SU-DHL-6 (cell line): ENCODE data around the gene BCDIN3D.

Source experiments
- H2AFZ ChIP-seq: fragments of 200-600 bp; sonication (generic); 2 replicates; pipeline ENCODE4 v1.6.1; 2014; ENCODE audit warnings: low read depth, mild to moderate bottlenecking, moderate library complexity, mixed read lengths, antibody characterized with exemption, low read length; ENCODE audit not compliant: severe bottlenecking
- H3F3A ChIP-seq: fragments of 200-600 bp; shearing (Covaris generic); 2 replicates; pipeline ENCODE4 v1.6.0; 2016; ENCODE audit warnings: antibody characterized with exemption, mild to moderate bottlenecking; ENCODE audit not compliant: insufficient read depth
- H3K27ac ChIP-seq: fragments of 200-600 bp; sonication (generic); 2 replicates; pipeline ENCODE4 v1.5.1; 2016; ENCODE audit warnings: low read depth, mild to moderate bottlenecking, low read length, moderate library complexity, mixed read lengths
- H3K27me3 ChIP-seq: fragments of 200-600 bp; sonication (generic), shearing (Covaris generic); 2 replicates; pipeline ENCODE4 v1.6.0; 2014; ENCODE audit warnings: mild to moderate bottlenecking, low read length
- H3K36me3 ChIP-seq: fragments of 200-600 bp; sonication (generic); 2 replicates; pipeline ENCODE4 v1.6.1; 2014; ENCODE audit warnings: mild to moderate bottlenecking, low read length, mixed read lengths
- H3K4me2 ChIP-seq: fragments of 300-600, 200-600 bp; shearing (Covaris generic), sonication (generic); 2 replicates; pipeline ENCODE4 v1.6.0; 2014; ENCODE audit warnings: low read length, low read depth, mild to moderate bottlenecking; ENCODE audit not compliant: poor library complexity, severe bottlenecking
- H3K4me3 ChIP-seq: fragments of 200-600 bp; sonication (generic); 2 replicates; pipeline ENCODE4 v1.5.1; 2014; ENCODE audit warnings: antibody characterized with exemption, low read length, mild to moderate bottlenecking, mixed read lengths; ENCODE audit not compliant: insufficient read depth, poor library complexity, severe bottlenecking
- H3K79me2 ChIP-seq: fragments of 200-600 bp; sonication (generic); 2 replicates; pipeline ENCODE4 v1.6.1; 2014; ENCODE audit warnings: mild to moderate bottlenecking, low read length, moderate library complexity; ENCODE audit not compliant: insufficient read depth
- H3K9ac ChIP-seq: fragments of 200-600 bp; sonication (generic); 2 replicates; pipeline ENCODE4 v1.7.0; 2014; ENCODE audit warnings: mild to moderate bottlenecking, low read length
- H3K9me2 ChIP-seq: fragments of 200-600 bp; sonication (generic); replicated peaks from 2 replicates; pipeline ENCODE4 v1.6.1; 2014; ENCODE audit warnings: low read length; ENCODE audit not compliant: insufficient read depth
- H3K9me3 ChIP-seq: fragments of 200-600 bp; sonication (generic); 2 replicates; pipeline ENCODE4 v1.6.1; 2014; ENCODE audit warnings: low read length, mixed read lengths; ENCODE audit not compliant: insufficient read depth
- H4K20me1 ChIP-seq: fragments of 200-600 bp; sonication (generic); 2 replicates; pipeline ENCODE4 v1.6.1; 2014; ENCODE audit warnings: low read depth, mild to moderate bottlenecking, antibody characterized with exemption, low read length, moderate library complexity, mixed read lengths
- EZH2phosphoT487 ChIP-seq: fragments of 200-600 bp; sonication (generic), shearing (Covaris generic); conservative IDR thresholded peaks from 2 replicates; pipeline ENCODE4 v1.6.1; 2018; ENCODE audit warnings: mild to moderate bottlenecking, antibody characterized with exemption, low read length, moderate library complexity, mixed read lengths
- TF ChIP-seq, protein P1 (sequence below): fragments of 200-600 bp; sonication (generic); IDR thresholded peaks from one replicate; pipeline ENCODE4 v1.5.1; 2017; ENCODE audit warnings: antibody characterized with exemption, mild to moderate bottlenecking, low read length, moderate library complexity; ENCODE audit not compliant: insufficient read depth, poor library complexity, severe bottlenecking

Gene BCDIN3D

GRCh38 chr12:49865782-49866135 lies 22.9 kb upstream of the BCDIN3D start:
- Histone ChIP-seq H3K9ac (no peak overlapping the region), H3K9me3 (no peaks in the 10 kb centered on the region), H2AFZ (no peak overlapping the region), H3K27me3 (no peaks in the 10 kb centered on the region), H3F3A (no peaks in the 10 kb centered on the region), H3K36me3 (no peaks in the 10 kb centered on the region), H3K9me2 (no peaks in the 10 kb centered on the region), H3K4me2 (no peak overlapping the region), H4K20me1 (no peaks in the 10 kb centered on the region), H3K4me3 (no peak overlapping the region), H3K79me2 (no peaks in the 10 kb centered on the region), H3K27ac (no peak overlapping the region)
- no peak for TF ChIP-seq EZH2phosphoT487
- TF ChIP-seq, protein P1, sequence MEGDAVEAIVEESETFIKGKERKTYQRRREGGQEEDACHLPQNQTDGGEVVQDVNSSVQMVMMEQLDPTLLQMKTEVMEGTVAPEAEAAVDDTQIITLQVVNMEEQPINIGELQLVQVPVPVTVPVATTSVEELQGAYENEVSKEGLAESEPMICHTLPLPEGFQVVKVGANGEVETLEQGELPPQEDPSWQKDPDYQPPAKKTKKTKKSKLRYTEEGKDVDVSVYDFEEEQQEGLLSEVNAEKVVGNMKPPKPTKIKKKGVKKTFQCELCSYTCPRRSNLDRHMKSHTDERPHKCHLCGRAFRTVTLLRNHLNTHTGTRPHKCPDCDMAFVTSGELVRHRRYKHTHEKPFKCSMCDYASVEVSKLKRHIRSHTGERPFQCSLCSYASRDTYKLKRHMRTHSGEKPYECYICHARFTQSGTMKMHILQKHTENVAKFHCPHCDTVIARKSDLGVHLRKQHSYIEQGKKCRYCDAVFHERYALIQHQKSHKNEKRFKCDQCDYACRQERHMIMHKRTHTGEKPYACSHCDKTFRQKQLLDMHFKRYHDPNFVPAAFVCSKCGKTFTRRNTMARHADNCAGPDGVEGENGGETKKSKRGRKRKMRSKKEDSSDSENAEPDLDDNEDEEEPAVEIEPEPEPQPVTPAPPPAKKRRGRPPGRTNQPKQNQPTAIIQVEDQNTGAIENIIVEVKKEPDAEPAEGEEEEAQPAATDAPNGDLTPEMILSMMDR = no peak

DNA sequence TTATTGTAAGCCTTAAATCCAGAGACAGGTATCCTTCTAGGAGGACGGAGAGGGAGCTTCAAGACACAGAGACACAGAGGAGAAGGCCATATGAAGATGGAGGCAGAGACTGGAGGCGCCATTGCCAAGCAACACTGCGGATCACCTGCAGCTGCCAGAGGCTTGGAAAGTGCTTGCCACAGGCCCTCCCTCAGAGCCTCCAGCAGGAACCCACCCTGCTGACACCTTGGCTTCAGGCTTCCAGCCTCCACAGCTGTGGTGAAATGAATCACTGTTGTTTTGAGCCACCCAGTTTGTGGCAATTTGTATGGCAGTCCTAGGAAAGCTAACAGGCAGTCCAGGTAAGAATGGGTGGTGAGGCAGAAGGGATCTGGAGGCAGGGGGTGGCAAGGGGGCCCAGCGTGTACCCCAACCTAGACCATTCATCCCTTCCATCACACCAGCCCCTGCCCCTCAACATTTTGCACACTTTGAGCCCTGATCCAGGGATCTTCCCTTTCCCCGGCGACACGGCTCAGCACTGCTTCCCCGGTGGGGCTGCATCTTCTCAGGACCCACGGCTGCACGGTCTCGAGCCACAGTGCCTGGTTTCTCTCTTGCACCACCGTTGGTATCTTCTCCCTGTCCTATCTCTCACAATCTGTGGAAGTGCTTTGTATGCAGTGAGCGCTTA lies 22.3 kb upstream of the BCDIN3D start:
- no peak for TF ChIP-seq EZH2phosphoT487
- TF ChIP-seq, protein P1 = no peak
- H3K36me3 ChIP-seq = no peaks in the 10 kb centered on the region
- H3K27me3 ChIP-seq = no peaks in the 10 kb centered on the region
- no peak overlapping the region for H3K9ac ChIP-seq
- no peak overlapping the region for H3K27ac ChIP-seq
- no peak overlapping the region for H3K4me2 ChIP-seq
- no peaks in the 10 kb centered on the region for H3K79me2 ChIP-seq
- H3K4me3 ChIP-seq = no peak overlapping the region
- no peak overlapping the region for H2AFZ ChIP-seq
- H4K20me1 ChIP-seq = no peaks in the 10 kb centered on the region
- H3F3A ChIP-seq = no peaks in the 10 kb centered on the region
- H3K9me3 ChIP-seq = no peaks in the 10 kb centered on the region
- no peaks in the 10 kb centered on the region for H3K9me2 ChIP-seq

- Histone ChIP-seq H3F3A (no peaks in the 10 kb centered on the region), H3K4me3 (no peak overlapping the region), H3K79me2 (no peaks in the 10 kb centered on the region), H3K27ac (no peak overlapping the region), H3K9me3 (no peaks in the 10 kb centered on the region), H4K20me1 (no peaks in the 10 kb centered on the region), H3K36me3 (no peaks in the 10 kb centered on the region), H3K4me2 (no peak overlapping the region), H3K27me3 (no peaks in the 10 kb centered on the region), H3K9me2 (no peaks in the 10 kb centered on the region), H2AFZ (no peak overlapping the region), H3K9ac (no peak overlapping the region)
- TF ChIP-seq, protein P1 = no peak
- no peak for TF ChIP-seq EZH2phosphoT487
These were observed 21.8 kb upstream of the BCDIN3D start for GRCh38 chr12:49864798-49865090.
